HEK293 (cell line): Measurements from ENCODE around the gene CFAP97D2.

ENCODE experiments used
- ATF2 ChIP-seq: fragments of 450-650 bp; formaldehyde crosslinking; IDR thresholded peaks from 2 replicates; pipeline ENCODE4 v1.5.1; 2016; ENCODE audit warnings: missing biosample characterization, missing genetic modification characterization, low read depth
- CTCF ChIP-seq: fragments of 450-650 bp; formaldehyde crosslinking; IDR thresholded peaks from 2 replicates; pipeline ENCODE4 v1.5.1; 2016; ENCODE audit warnings: missing biosample characterization, missing genetic modification characterization
- ELK4 ChIP-seq: IDR thresholded peaks from 2 replicates; pipeline ENCODE4 v1.6.1; 2011; ENCODE audit warnings: mild to moderate bottlenecking, low read depth, low read length, borderline replicate concordance
- HIC1 ChIP-seq: fragments of 450-650 bp; formaldehyde crosslinking; IDR thresholded peaks from 2 replicates; pipeline ENCODE4 v1.5.1; 2016; ENCODE audit warnings: missing biosample characterization, missing genetic modification characterization
- KLF16 ChIP-seq: fragments of 450-650 bp; formaldehyde crosslinking; IDR thresholded peaks from 2 replicates; pipeline ENCODE4 v1.5.1; 2017; ENCODE audit warnings: missing biosample characterization, missing genetic modification characterization
- REPIN1 ChIP-seq: fragments of 450-650 bp; formaldehyde crosslinking; IDR thresholded peaks from 2 replicates; pipeline ENCODE4 v1.5.1; 2017; ENCODE audit warnings: missing biosample characterization, missing genetic modification characterization, low read depth
- ZNF10 ChIP-seq: fragments of 450-650 bp; formaldehyde crosslinking; IDR thresholded peaks from 2 replicates; pipeline ENCODE4 v1.5.1; 2017; ENCODE audit warnings: missing biosample characterization, missing genetic modification characterization
- ZNF146 ChIP-seq: fragments of 450-650 bp; formaldehyde crosslinking; IDR thresholded peaks from 2 replicates; pipeline ENCODE4 v1.5.1; 2016; ENCODE audit warnings: missing biosample characterization, missing genetic modification characterization
- ZNF274 ChIP-seq, 2 experiments: fragments of 200-500 bp in 1 of 2; fragments of 450-650 bp in 1 of 2; sonication (Bioruptor generic) in 1 of 2; formaldehyde crosslinking in 1 of 2; IDR thresholded peaks; 2 replicates each; pipeline versions ENCODE4 v1.5.1 to v1.6.1; 2014 to 2016; ENCODE audit warnings: borderline replicate concordance in 1 of 2, inconsistent platforms in 1 of 2, low read length in 1 of 2, missing biosample characterization in 1 of 2, missing genetic modification characterization in 1 of 2
- ZNF518A ChIP-seq: fragments of 450-650 bp; formaldehyde crosslinking; conservative IDR thresholded peaks from 2 replicates; pipeline ENCODE4 v1.5.1; 2016; ENCODE audit warnings: low read depth, missing biosample characterization, missing genetic modification characterization
- ZNF664 ChIP-seq: fragments of 450-650 bp; formaldehyde crosslinking; IDR thresholded peaks from 2 replicates; pipeline ENCODE4 v1.5.1; 2016; ENCODE audit warnings: missing biosample characterization, missing genetic modification characterization
- ZNF692 ChIP-seq: fragments of 450-650 bp; formaldehyde crosslinking; IDR thresholded peaks from 2 replicates; pipeline ENCODE4 v1.5.1; 2016; ENCODE audit warnings: missing biosample characterization, missing genetic modification characterization
- ZNF707 ChIP-seq: fragments of 450-650 bp; formaldehyde crosslinking; IDR thresholded peaks from 2 replicates; pipeline ENCODE4 v1.5.1; 2016; ENCODE audit warnings: missing biosample characterization, missing genetic modification characterization
- ZNF776 ChIP-seq: fragments of 450-650 bp; formaldehyde crosslinking; IDR thresholded peaks from 2 replicates; pipeline ENCODE4 v1.5.0; 2017; ENCODE audit warnings: missing biosample characterization, missing genetic modification characterization, borderline replicate concordance

- TF ChIP-seq REPIN1 (tag by site-specific recombination): no peak
- TF ChIP-seq ELK4: no peak
- TF ChIP-seq ZNF707: no peak
- TF ChIP-seq CTCF (tag by site-specific recombination): no peak
- TF ChIP-seq ZNF776 (tag by site-specific recombination): no peak
- TF ChIP-seq ZNF146 (tag by site-specific recombination): no peak
- no peak for TF ChIP-seq ZNF274 (IDR thresholded peaks at IDR 0.05; ENCODE audit: low read length)
- no peak for TF ChIP-seq ZNF274 (tag by site-specific recombination; IDR thresholded peaks at IDR 0.05; ENCODE audit: borderline replicate concordance)
- TF ChIP-seq KLF16 (tag by site-specific recombination): no peak
- TF ChIP-seq ZNF518A (tag by site-specific recombination): no peak
- TF ChIP-seq ZNF10: no peak
- no peak for TF ChIP-seq ZNF664 (tag by site-specific recombination)
- no peak for TF ChIP-seq ATF2 (tag by site-specific recombination)
- TF ChIP-seq HIC1 (tag by site-specific recombination): no peak
- TF ChIP-seq ZNF692 (tag by site-specific recombination): no peak
These were observed 45.1 kb downstream of the CFAP97D2 start for GRCh38 chr13:114224201-114224600.
